Measurements from ENCODE around the gene RAMP3.
"Not testable (repeated sequence)": the region's sequence is repeated elsewhere in the genome, so short reads cannot be mapped to it uniquely, and the experiment has no call there.

Gene RAMP3

GRCh38 chr7:45132708-45133320 lies 24.8 kb upstream of the RAMP3 start:
- DNase-seq: no peak

- no peak for DNase-seq
Measured at GRCh38 chr7:45133352-45133751, 24.2 kb upstream of the RAMP3 start.

- DNase-seq: no peak
Measured at GRCh38 chr7:45133877-45134276, 23.7 kb upstream of the RAMP3 start.

GRCh38 chr7:45136106-45137060 lies 21.2 kb upstream of the RAMP3 start:
- DNase-seq: peak; percentile 55

GRCh38 chr7:45138433-45139267 lies 18.9 kb upstream of the RAMP3 start:
- DNase-seq: no peak

GRCh38 chr7:45140827-45141226 lies 16.8 kb upstream of the RAMP3 start:
- DNase-seq: no peak

GRCh38 chr7:45143616-45144015 lies 14.0 kb upstream of the RAMP3 start:
- no peak for DNase-seq

- DNase-seq: no peak
Measured at GRCh38 chr7:45145881-45146280, 11.7 kb upstream of the RAMP3 start.

- no peak for DNase-seq
Measured at GRCh38 chr7:45146531-45147379, 10.8 kb upstream of the RAMP3 start.

- no peak for DNase-seq
Measured at GRCh38 chr7:45147858-45148652, 9.5 kb upstream of the RAMP3 start.

GRCh38 chr7:45148653-45148973 lies 9.0 kb upstream of the RAMP3 start:
- DNase-seq: no peak

- DNase-seq: no peak
Measured at GRCh38 chr7:45149606-45150005, 8.0 kb upstream of the RAMP3 start.

GRCh38 chr7:45150199-45150598 lies 7.4 kb upstream of the RAMP3 start:
- DNase-seq: no peak

- DNase-seq: no peak
Measured at GRCh38 chr7:45151131-45151684, 6.4 kb upstream of the RAMP3 start.

GRCh38 chr7:45151967-45152366 lies 5.6 kb upstream of the RAMP3 start:
- DNase-seq: no peak

GRCh38 chr7:45153233-45153632 lies 4.4 kb upstream of the RAMP3 start:
- DNase-seq: no peak

- DNase-seq: not testable (repeated sequence)
Measured at GRCh38 chr7:45153861-45154260, 3.7 kb upstream of the RAMP3 start.

GRCh38 chr7:45155357-45155900 lies 2.2 kb upstream of the RAMP3 start:
- DNase-seq: no peak

- no peak for DNase-seq
Measured at GRCh38 chr7:45155941-45156340, 1.6 kb upstream of the RAMP3 start.

GRCh38 chr7:45156516-45157272 lies 897 bp upstream of the RAMP3 start:
- no peak for DNase-seq
